Left ventricle myocardium superior (tissue), 1 donor: Measurements from ENCODE around the gene ZMIZ1. TPM values are rescaled to one million over a fixed set of nuclear protein-coding genes. Genes with fewer than 3 reads are reported as not detected.

Experiments
- ATAC-seq: fragments of 200-7000 bp; cut with Tn5 transposase; one replicate; pipeline ENCODE4 v1.9.1; 2020; ENCODE audit warnings: mild to moderate bottlenecking, moderate library complexity
- DNase-seq: peaks from one replicate; pipeline ENCODE4 v3.0.0-alpha.2; 2020
- intact Hi-C: fragments of 100-400 bp; cut with micrococcal nuclease; formaldehyde crosslinking; loops from one replicate; pipeline ENCODE4 v1.11.0; 2022
- total RNA-seq: library from RNA; stranded (reverse); fragmentation: NEBNext Ultra II Directional; extraction: Animal tissue kit (Norgen Biotek cat#: 25700); gene quantifications from one replicate; pipeline ENCODE4 v1.2.1, GENCODE V29; 2021
- donor health status: DM: no; HTN: yes; CAD: no; lungs with severe emphysema.

The ZMIZ1 gene
- total RNA-seq, 1 donor from 2014 or later, result 49.5 TPM

GRCh38 chr10:79061441-79062315 is 7.1 kb upstream of the ZMIZ1 start:
- ATAC-seq, result no peak
- DNase-seq, result peak; percentile 24
- intact Hi-C loops, result loop anchor here (10.0 kb wide), 1 partner anchor 87 kb away; no protein-coding TSS in a partner anchor

DNA sequence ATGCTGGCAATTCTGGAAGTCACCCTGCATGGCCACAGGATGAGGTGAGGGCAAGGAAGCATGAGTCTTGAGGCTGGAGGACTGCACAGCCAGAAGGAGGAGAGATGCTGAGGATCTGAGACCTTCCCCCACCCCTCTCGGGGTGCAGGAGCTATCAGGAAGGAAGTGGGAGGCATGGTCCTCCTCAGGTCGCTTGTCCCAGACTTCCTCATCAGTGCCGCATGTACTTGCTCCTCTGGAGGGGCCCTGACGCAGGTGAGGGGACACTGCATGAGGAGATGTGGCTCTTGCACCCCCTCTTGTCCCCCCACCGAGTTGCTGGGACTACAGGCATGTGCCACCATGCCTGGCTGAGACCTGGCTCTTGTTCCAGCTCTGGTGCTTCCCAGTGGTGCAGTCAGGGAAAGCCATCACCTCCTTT is 5.7 kb upstream of the ZMIZ1 start:
- DNase-seq, result peak; percentile 15
- intact Hi-C loops, result loop anchor here (10.0 kb wide), 1 partner anchor 88 kb away; no protein-coding TSS in a partner anchor
- ATAC-seq, result no peak

- intact Hi-C loops, result loop anchor here (10.0 kb wide), 1 partner anchor 89 kb away; no protein-coding TSS in a partner anchor
- ATAC-seq, result no peak
- DNase-seq, result peak; percentile 14
Observed at GRCh38 chr10:79063661-79064492, 4.9 kb upstream of the ZMIZ1 start.

DNA sequence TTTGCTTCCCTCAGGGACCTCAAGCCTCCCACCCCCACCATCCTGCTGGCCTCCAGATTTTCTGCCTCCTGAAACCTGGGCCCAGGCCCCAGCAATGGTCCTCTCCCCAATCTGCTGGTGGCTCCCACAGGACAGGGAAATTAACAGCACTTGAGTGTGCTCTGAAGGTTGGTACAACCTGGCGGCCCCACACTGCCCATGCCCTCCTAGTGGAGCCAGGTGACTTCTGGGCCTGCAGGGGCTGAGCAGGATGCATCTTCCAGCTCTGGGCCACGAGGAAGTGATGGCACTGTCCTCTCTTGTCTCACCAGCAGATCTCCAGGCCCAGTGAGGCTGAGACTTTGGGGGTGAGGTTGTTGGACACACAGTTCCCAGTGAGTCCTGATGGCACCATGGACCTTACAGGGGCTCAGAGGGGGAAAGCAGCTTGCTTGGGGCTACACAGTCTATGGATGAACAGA is 3.6 kb upstream of the ZMIZ1 start:
- DNase-seq (peak; percentile 18), ATAC-seq (no peak)

DNA sequence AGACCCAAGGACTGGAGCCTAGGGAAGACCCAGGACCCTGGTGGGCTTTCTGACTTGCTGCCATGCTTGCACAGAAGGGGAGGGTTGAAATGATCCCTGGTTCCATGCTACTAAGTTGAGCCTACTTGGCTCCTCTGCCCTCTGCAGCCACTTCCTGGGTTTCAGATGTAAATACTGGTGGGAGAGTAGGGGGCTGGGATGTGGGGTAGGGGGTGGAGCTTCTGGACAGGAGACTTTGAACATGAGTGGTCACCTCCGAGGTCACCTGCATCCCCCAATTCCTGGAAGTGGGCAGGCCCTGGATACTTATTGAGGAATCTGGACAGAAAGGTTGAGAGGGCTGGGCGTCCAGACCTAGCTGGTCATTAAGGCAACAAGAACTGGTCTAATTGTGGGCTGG is 2.9 kb upstream of the ZMIZ1 start:
- intact Hi-C loops, result loop anchor here (10.0 kb wide), 1 partner anchor 91 kb away; no protein-coding TSS in a partner anchor
- DNase-seq, result peak; percentile 17
- no peak for ATAC-seq

More for the DNA sequence above, 3.6 kb upstream of the ZMIZ1 start:
- intact Hi-C loops, result loop anchor here (10.0 kb wide), 1 partner anchor 90 kb away; no protein-coding TSS in a partner anchor

- ATAC-seq, result peak; percentile 22
- DNase-seq, result peak; percentile 57
Observed at GRCh38 chr10:79066411-79067240, 2.1 kb upstream of the ZMIZ1 start.

DNA sequence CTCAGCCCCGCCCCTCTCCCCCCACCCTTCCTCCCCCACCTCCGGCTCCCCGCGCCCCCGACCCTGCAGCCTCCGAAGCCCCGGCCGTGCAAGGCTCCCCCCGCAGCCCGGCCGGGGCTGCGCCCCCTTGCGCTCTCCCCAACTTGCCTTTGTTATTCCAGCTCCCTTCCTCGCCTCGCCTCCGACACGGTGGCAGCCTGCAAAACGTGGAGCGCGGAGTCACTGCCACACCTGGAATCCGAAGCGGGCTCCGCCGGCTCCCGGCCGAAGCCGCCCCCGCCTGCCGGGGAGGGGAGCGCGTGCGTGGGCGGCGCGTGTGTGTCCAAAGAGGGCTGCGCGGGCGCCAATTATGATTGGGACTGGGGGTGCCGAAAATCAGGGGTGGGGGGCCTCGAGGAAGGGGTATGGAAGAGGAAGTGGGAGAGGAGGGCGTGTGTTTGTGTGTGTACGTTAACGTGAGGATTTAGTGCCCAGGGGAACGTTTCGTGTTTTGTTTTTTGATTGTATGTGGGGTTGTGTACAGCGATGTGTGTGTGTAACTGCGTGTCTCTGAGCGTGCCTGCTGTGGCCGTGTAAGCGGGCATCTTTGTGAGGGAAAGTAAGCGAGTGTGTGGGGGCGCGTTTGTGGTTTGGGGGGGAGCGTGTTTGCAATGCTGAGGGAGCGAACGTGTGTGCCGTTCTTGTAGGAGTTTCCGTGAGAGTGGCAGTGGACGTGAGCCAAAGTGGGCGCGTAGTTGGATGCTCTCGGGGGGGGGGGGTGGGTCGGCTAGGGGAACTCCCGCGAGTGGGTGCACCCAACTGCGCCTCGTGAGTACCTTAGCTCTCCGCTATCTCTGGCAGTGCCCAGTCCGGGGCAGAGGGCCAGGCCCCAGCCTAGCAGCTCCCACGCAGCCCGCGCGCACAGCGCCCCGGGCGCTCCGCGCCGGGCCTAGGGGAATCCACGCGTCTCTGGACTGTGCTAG is 1.2 kb upstream of the ZMIZ1 start:
- intact Hi-C loops, result loop anchor here (10.0 kb wide), 1 partner anchor 93 kb away; no protein-coding TSS in a partner anchor
- DNase-seq, result peak; percentile 94
- peak; percentile 30 for ATAC-seq

More at GRCh38 chr10:79066411-79067240, 2.1 kb upstream of the ZMIZ1 start:
- intact Hi-C loops, result loop anchor here (10.0 kb wide), 1 partner anchor 92 kb away; no protein-coding TSS in a partner anchor

- DNase-seq (peak; percentile 64), ATAC-seq (no peak)
- intact Hi-C loops, result loop anchor here (10.0 kb wide), 1 partner anchor 93 kb away; no protein-coding TSS in a partner anchor
Observed at GRCh38 chr10:79068203-79068561, 584 bp upstream of the ZMIZ1 start.

GRCh38 chr10:79069325-79070080 is 737 bp downstream of the ZMIZ1 start:
- peak; percentile 1 for ATAC-seq
- intact Hi-C loops, result loop anchor here (10.0 kb wide), 3 partner anchors 75 to 115 kb away; no protein-coding TSS in a partner anchor
- peak; percentile 78 for DNase-seq

- intact Hi-C loops, result loop anchor here (10.0 kb wide), 2 partner anchors 75 to 115 kb away; no protein-coding TSS in a partner anchor
- DNase-seq (peak; percentile 77), ATAC-seq (peak; percentile 15)
Observed at GRCh38 chr10:79070081-79070605, 1.4 kb downstream of the ZMIZ1 start.

DNA sequence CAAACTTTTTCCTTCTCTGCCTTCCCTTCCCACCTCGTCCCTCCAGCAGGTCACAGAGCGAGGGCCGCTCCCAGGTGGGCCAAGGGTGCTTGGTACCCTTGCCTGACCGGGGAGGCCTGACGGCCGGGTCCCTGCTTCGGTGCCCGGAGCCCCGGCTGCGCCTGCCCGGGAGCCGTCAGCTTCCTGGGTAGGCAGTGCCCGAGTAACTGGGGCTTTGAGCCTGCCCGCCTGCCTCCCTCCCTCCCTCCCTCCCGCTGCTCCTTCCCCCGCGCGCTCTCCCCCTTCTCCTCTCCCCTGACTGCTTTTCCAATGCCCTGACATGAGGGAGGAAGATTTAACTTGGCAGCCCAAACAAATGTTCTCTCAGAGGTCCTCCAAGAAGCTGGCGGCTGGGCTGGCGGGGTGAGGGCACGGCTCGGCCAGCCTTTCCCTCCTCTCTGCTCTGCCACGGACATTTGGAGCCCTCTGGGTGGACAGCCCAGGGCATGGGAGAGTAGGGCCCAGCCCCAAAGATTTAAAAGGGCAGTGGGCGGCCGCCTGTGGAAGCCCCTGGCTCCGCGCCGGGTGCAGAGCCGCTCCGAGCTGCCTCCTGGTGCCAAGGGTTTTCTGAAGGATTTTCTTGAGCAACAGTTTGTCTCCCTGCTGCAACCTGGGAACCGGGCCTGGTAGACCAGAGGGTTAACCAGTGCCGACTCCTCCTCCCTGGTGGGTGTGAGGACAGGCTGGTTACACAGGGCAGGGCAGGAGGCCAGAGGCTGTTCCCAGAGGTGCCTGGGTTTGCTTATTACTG is 2.0 kb downstream of the ZMIZ1 start:
- peak; percentile 70 for ATAC-seq
- DNase-seq, result peak; percentile 95
- intact Hi-C loops, result loop anchor here (10.0 kb wide), 2 partner anchors 74 to 114 kb away; no protein-coding TSS in a partner anchor

- DNase-seq, result no peak
- intact Hi-C loops, result loop anchor here (10.0 kb wide), 2 partner anchors 73 to 113 kb away; no protein-coding TSS in a partner anchor
- ATAC-seq, result no peak
Observed at GRCh38 chr10:79071396-79071923, 2.7 kb downstream of the ZMIZ1 start.

DNA sequence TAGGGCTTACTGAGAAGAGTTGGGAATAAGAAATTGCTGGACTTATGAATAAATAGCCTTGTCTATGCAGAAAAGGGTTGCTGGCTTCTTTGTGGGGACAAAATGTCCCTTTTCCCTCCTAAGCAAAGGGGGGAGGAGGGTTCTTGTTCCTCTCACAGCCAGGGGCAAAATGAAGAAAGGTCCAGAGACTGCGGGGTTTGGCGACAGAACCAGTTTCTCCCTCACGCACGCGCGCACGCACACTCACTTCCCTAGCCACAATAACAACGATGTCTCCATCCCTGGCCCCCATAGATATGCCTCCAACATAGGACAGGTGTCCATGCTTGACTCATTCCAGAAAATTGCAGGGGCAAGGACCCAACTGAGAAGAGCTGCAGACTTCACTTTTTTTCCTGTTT is 3.3 kb downstream of the ZMIZ1 start:
- ATAC-seq, result no peak
- no peak for DNase-seq
- intact Hi-C loops, result loop anchor here (10.0 kb wide), 2 partner anchors 73 to 113 kb away; no protein-coding TSS in a partner anchor

- ATAC-seq, result no peak
Observed at GRCh38 chr10:79072994-79073645, 4.4 kb downstream of the ZMIZ1 start.

More at GRCh38 chr10:79072994-79073645, 4.4 kb downstream of the ZMIZ1 start:
- intact Hi-C loops, result loop anchor here (10.0 kb wide), 2 partner anchors 72 to 112 kb away; no protein-coding TSS in a partner anchor
- no peak for DNase-seq
